Measurements from ENCODE around the gene CPNE4. TPM values are rescaled to one million over a fixed set of nuclear protein-coding genes. Genes with fewer than 3 reads are reported as not detected.

CPNE4 gene
- total RNA-seq, 1 donor from 2014 or later, result not detected

DNA sequence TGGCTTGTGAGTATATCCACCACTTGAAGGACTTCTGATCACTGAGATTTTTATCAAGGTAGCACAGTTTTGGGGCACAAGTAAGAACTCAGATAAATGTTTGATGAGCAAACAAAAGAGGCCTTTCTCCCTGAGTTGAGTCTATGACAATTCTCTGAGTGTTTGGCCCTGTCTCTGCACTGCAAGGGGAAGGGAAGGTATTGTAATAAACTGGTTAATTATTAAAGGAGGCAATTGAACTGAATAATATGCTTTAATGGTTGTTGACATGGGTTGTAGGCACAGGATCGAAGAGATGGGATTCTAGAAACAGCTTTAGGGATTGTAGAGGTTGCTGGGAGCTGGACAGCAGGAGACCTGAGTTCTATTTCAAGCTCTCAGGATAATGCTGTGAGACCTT is 437.0 kb downstream of the CPNE4 start:
- no peak overlapping the region for H3K27ac Mint-ChIP-seq (ENCODE audit: unreplicated experiment)
- no peak overlapping the region for H3K4me3 Mint-ChIP-seq (ENCODE audit: unreplicated experiment)
- H3K36me3 Mint-ChIP-seq (ENCODE audit: unreplicated experiment), result no peaks in the 10 kb centered on the region
- TF ChIP-seq CTCF (IDR thresholded peaks at IDR 0.05), result no peak
- H3K4me1 Mint-ChIP-seq (ENCODE audit: unreplicated experiment), result no peaks in the 10 kb centered on the region
- no peak for DNase-seq (ENCODE audit: extremely low spot score, unreplicated experiment)
- no peaks in the 10 kb centered on the region for H3K27me3 Mint-ChIP-seq (ENCODE audit: unreplicated experiment)
- H3K9me3 Mint-ChIP-seq (ENCODE audit: unreplicated experiment), result no peaks in the 10 kb centered on the region

DNA sequence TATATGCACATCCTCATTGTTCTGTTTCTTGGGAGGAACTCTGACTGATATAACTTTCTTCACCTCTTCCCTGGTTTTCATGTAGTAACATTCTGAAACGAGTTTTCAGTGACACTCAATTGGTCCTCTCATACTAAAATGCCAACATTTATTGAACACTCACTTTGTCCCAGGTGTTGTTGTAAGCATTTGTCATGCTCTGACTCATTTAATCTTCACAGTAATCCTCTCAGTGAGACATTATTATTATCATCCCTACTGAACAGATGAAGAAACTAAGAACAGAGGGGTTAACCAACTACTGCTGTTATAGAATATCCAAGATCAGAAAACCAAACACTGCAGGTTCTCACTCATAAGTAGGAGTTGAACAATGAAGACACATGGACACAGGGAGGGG is 437.9 kb downstream of the CPNE4 start:
- no peaks in the 10 kb centered on the region for H3K36me3 Mint-ChIP-seq (ENCODE audit: unreplicated experiment)
- TF ChIP-seq CTCF (IDR thresholded peaks at IDR 0.05), result no peak
- H3K27me3 Mint-ChIP-seq (ENCODE audit: unreplicated experiment), result no peaks in the 10 kb centered on the region
- no peaks in the 10 kb centered on the region for H3K4me1 Mint-ChIP-seq (ENCODE audit: unreplicated experiment)
- H3K4me3 Mint-ChIP-seq (ENCODE audit: unreplicated experiment), result no peak overlapping the region
- no peak overlapping the region for H3K27ac Mint-ChIP-seq (ENCODE audit: unreplicated experiment)
- DNase-seq (ENCODE audit: extremely low spot score, unreplicated experiment), result no peak
- no peaks in the 10 kb centered on the region for H3K9me3 Mint-ChIP-seq (ENCODE audit: unreplicated experiment)

GRCh38 chr3:131591394-131592014 is 443.3 kb downstream of the CPNE4 start:
- no peaks in the 10 kb centered on the region for H3K9me3 Mint-ChIP-seq (ENCODE audit: unreplicated experiment)
- H3K27me3 Mint-ChIP-seq (ENCODE audit: unreplicated experiment), result no peaks in the 10 kb centered on the region
- H3K4me1 Mint-ChIP-seq (ENCODE audit: unreplicated experiment), result no peaks in the 10 kb centered on the region
- no peak overlapping the region for H3K27ac Mint-ChIP-seq (ENCODE audit: unreplicated experiment)
- TF ChIP-seq CTCF (IDR thresholded peaks at IDR 0.05), result no peak
- H3K4me3 Mint-ChIP-seq (ENCODE audit: unreplicated experiment), result no peak overlapping the region
- no peaks in the 10 kb centered on the region for H3K36me3 Mint-ChIP-seq (ENCODE audit: unreplicated experiment)
- DNase-seq (ENCODE audit: extremely low spot score, unreplicated experiment), result no peak

- no peak for TF ChIP-seq CTCF (IDR thresholded peaks at IDR 0.05)
- Mint-ChIP-seq H3K27ac (ENCODE audit: unreplicated experiment) (no peak overlapping the region), H3K36me3 (ENCODE audit: unreplicated experiment) (no peaks in the 10 kb centered on the region), H3K9me3 (ENCODE audit: unreplicated experiment) (no peaks in the 10 kb centered on the region), H3K4me1 (ENCODE audit: unreplicated experiment) (no peaks in the 10 kb centered on the region), H3K27me3 (ENCODE audit: unreplicated experiment) (peaks cover 3% of the 10 kb centered on the region), H3K4me3 (ENCODE audit: unreplicated experiment) (no peak overlapping the region)
- DNase-seq (ENCODE audit: extremely low spot score, unreplicated experiment), result no peak
Observed at GRCh38 chr3:131586277-131586676, 448.5 kb downstream of the CPNE4 start.

- Mint-ChIP-seq H3K36me3 (ENCODE audit: unreplicated experiment) (no peaks in the 10 kb centered on the region), H3K9me3 (ENCODE audit: unreplicated experiment) (no peaks in the 10 kb centered on the region), H3K27ac (ENCODE audit: unreplicated experiment) (no peak overlapping the region), H3K27me3 (ENCODE audit: unreplicated experiment) (peaks cover 3% of the 10 kb centered on the region), H3K4me3 (ENCODE audit: unreplicated experiment) (no peak overlapping the region), H3K4me1 (ENCODE audit: unreplicated experiment) (no peaks in the 10 kb centered on the region)
- DNase-seq (ENCODE audit: extremely low spot score, unreplicated experiment), result no peak
- TF ChIP-seq CTCF (IDR thresholded peaks at IDR 0.05), result no peak
Observed at GRCh38 chr3:131582438-131582837, 452.4 kb downstream of the CPNE4 start.

All from osteocyte (in vitro differentiated cells).